Stimulated activated CD8-positive, alpha-beta memory T cell treated with anti-CD3 and anti-CD28 coated beads, Interleukin-12 subunit alpha, Interleukin-12 subunit beta, amount 100 ng/mL, for 24 hours (primary cell): Measurements from ENCODE around the gene OTOG.
"Not testable (repeated sequence)": the region's sequence is repeated elsewhere in the genome, so short reads cannot be mapped to it uniquely, and the experiment has no call there.

Experiments
- DNase-seq: peaks from one replicate; pipeline ENCODE4 v3.0.0-alpha.2; 2020; ENCODE audit errors: extremely low read depth

The OTOG gene

DNA sequence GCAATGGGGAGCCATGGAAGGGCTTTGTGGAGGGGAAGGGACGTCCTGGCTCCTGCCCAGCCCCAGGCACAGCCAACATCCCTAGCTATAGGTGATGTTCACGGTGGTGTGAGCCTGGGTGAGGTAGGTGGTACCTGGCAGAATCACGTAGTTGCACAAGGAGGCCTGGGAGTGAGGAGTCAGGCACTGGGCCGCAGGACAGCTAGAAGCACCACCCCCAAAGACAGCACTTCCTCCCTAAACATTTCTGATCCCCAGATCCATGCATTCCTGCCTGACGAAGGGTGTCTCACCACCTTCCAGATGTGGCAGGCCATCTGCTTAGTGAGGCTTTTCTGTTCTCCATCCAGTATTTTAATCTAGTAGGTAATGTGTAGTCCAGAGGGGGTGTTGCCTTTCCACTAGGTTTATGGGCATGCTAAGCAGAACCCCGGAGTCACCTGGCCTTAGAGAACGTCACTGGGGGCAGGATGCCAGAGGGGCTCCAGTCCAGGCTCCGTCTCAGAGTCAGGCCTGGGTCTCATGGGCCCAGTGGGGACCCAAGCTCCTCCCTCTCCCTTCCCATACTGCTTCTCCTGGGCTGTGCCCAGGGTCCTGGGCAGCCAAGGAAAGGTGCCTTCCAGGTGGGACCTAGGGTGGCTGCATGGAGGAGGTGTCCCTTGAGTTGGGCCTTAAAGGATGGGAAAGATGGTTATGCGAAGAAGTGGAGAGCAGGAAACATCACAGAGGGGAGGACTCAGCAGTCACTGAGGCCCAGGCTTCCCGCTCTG is 56.2 kb downstream of the OTOG start:
- DNase-seq = no peak

DNA sequence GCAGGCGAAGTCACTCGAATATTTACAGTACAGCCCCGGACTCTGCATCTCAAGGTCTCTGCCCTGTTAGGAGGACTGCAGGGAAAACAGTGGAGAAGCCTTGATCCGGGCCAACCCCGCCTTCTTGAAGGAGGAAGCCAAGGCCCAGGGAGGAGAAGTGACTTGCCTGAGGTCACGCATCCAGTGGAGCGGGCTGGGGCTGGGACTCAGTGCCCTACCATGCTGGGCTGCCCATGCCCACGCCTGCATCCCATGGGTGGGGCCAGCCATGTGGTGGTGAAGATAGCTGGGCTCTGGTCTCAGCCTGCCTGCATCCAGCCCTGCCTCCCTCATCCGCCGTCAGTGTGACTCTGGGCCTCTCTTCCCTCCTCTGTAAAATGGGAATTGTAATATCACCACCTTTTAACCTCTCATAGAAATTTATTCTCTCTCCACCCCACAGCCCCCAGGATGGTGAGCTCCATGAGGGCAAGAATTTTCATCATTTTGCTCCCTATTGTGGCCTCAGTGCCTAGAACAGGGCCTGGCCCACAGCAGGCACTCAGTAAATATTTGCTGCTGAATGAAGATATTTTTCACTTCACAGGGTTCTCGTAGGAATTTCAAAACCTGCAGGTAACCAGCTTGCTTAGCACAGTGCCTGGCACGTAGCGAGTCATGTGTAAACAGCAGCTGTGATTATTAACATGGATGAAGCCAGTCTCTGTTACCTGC is 57.3 kb downstream of the OTOG start:
- DNase-seq = no peak

DNA sequence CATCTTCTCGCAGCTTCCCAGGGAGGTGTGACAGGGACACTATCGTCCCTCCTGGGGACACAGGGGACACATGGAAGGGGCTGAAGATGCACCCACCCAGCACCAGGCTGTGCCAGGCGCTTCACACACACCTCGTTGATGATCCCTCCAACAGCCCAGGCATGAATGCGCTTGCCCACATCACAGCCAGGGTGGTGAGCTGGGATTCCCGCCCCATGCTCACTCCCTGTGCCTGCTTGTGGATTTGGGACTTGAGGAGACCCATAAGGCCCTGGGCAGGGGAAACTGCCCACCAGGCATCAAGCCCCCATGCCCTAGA is 57.8 kb downstream of the OTOG start:
- DNase-seq = no peak

DNA sequence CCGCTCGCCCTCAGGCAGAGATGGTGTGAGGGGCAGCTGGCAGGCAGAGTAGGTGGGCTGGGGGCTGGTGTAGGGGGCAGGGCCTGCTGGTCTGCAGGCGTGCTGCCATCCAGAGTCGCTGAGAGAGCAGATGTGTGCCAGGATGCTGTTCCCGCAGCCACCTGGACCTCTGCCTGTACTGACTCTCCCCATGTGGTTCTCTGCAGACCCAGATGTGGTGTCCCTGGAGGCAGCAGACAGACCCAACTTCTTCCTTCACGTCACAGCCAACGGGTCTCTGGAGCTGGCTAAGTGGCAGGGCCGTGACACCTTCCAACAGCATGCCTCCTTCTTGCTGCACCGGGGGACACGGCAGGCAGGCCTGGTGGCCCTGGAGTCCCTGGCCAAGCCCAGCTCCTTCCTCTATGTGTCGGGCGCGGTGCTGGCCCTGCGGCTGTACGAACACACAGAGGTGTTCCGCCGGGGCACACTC is 58.6 kb downstream of the OTOG start:
- no peak for DNase-seq

DNA sequence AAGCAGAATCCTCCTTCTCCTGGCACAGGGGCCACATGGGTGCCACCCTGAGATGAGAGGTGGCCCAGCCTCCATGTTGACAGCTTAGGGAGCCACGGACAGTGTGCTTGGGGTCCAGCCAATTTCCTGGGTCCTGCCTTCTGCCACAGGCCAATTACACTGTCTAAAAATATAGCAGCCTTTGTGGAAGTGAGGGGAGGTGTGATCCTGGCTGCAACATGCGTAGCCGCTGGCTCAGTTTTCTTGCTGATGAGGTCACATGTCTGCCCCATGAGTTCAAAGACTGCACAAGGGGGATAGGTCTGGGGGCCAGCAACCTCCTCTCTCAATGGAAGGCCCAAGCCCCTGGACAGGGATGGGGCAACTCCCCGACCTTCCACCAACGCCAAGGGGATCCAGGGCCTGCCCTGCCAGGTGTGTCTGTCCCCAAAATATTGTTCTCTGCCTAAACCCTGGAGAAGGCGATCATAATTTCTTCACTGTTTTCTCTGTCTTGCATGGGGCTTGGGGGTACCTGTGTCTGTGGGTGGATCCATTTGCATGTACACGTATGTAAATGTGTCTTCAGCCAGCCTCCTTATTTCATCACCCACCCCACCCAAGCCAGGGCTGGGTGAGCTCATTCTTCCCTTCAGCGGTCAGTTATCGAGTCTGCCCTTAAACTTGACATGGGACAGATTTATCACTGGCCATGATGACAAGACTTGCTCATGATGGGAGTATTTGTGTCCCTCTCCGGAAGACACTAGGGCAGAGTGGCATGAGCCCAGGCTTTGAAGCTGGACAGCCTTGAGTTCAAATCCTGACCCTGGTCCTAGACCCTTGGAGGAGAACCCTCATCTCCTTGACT is 59.4 kb downstream of the OTOG start:
- DNase-seq = no peak

DNA sequence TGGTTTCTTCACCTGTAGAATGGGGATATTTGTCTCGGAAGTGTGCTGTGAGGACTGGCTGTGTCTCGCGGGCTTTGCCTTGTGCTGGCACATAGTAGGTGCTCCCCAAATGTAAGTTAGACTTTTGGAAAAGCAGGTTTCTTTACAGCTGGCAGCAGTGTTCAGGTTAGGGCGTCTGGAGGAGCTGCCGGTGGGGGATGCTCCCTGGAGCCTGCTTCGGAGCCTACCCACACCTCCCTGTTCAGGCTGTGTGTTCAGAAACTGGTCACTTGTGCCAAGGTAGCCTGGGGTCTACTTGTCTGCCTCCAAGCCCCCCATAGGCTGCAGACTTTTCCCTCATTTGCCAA is 60.0 kb downstream of the OTOG start:
- DNase-seq = no peak

DNA sequence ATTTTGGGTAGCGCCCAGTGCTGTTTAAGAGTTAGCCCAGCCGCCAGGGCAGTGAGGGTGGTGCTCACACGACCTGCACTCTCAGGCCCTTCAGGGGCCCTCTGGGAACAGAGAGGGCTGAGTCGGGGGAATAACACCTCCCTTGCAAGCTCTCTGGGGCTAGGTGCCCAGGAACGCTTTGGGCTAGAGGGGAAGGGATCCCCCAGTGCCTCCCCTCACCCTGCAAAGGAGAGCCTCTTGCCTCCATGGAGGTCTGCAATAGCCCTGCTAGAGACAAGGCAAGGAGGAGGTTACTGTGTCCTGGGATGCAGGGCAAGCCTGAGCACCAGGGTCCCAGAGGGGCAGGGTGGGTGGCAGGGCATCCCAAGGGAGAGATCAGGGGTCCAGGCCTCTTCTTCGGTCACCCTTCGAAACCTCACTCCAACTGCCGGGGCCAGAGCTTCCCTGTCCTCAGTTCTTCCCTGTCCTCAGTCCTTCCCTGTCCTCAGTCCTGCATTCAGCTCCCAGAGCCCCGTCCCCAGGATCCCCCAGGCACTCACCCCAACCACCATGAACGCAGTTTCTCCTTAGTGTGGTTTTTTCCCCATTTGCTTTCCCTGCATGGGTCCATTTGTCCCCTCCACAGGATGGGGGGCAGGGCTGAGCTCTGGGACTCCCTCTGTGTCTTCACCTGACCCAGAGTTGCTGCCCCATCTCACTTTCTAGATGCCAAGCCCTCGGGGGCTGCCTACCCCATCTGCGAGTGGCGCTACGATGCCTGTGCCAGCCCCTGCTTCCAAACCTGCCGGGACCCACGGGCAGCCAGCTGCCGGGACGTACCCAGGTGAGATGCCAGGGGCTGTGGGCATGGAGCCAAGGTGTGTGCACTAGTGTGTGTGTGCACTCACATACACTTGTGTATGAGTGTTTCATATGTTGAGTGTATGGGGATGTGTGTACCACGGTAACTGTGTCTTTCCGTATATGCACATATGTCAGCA is 60.8 kb downstream of the OTOG start:
- DNase-seq = no peak

DNA sequence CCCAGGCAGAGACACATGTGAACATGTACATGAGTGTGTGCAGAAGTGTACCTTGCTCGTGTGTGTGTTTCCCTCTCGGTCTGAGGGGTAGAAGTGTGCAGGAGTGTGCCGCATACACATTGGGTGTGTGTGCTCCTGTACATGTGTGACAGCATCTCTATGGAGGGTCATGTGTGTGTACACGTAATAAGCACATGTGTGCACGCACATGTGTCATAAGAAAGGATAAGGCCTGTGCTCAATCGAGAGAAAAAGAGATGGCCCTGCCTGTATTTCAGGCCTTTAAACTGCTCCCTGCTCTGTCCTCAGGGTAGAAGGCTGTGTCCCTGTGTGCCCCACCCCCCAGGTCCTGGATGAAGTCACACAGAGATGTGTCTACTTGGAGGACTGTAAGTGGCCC is 61.8 kb downstream of the OTOG start:
- DNase-seq = no peak

DNA sequence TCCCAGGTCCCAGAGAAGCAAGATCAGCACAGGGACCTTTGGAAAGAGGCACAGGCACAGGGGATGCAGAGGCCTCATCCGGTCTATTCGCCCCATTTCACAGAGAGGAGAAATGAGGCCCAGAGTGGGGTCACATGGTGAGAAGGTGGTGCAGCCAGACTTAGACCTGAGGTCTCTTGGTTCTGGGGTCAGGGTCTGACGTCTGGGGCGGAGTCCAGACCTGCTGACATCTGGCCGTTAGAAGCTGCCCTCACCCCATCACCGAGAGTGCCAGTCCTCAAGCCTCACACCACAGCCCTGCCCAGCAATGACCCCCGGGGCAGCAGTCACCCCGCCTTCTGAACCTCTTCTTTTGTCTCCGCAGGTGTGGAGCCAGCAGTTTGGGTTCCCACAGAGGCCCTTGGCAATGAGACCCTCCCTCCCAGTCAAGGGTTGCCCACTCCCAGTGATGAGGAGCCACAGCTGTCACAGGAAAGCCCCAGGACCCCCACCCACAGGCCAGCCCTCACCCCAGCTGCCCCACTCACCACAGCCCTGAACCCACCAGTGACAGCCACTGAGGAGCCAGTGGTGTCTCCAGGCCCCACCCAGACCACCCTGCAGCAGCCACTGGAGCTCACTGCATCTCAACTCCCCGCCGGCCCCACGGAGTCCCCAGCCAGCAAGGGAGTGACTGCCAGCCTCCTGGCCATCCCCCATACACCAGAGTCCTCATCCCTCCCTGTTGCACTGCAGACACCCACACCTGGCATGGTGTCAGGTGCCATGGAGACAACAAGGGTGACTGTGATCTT is 62.4 kb downstream of the OTOG start:
- DNase-seq = no peak

DNA sequence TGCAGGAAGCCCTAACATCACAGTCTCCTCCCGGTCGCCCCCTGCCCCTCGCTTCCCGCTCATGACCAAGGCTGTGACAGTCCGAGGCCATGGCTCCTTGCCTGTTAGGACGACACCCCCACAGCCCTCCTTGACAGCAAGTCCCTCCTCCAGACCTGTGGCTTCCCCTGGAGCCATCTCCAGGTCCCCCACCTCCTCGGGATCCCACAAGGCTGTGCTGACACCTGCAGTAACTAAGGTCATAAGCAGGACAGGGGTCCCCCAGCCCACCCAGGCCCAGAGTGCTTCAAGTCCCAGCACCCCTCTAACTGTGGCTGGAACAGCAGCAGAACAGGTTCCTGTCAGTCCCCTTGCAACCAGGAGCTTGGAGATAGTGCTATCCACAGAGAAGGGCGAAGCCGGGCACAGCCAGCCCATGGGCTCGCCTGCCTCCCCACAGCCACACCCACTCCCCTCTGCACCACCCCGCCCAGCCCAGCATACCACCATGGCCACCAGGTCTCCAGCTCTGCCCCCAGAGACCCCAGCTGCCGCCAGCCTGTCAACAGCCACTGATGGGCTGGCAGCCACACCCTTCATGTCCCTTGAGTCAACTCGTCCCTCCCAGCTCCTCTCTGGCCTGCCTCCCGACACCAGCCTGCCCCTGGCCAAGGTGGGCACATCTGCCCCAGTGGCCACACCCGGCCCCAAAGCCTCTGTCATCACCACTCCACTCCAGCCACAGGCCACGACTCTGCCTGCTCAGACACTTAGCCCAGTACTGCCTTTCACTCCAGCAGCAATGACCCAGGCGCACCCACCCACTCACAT is 63.2 kb downstream of the OTOG start:
- DNase-seq = no peak

DNA sequence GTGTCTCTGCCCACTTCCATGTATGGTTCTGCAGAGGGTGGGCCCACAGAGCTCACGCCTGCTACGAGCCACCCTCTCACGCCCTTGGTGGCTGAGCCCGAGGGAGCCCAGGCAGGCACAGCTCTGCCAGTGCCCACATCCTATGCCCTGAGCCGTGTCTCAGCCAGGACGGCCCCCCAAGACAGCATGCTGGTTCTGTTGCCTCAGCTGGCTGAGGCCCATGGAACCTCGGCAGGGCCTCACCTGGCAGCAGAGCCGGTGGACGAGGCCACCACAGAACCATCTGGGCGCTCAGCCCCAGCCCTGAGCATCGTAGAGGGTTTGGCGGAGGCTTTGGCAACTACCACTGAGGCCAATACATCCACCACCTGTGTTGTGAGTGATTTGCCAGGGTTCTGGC is 64.0 kb downstream of the OTOG start:
- no peak for DNase-seq

DNA sequence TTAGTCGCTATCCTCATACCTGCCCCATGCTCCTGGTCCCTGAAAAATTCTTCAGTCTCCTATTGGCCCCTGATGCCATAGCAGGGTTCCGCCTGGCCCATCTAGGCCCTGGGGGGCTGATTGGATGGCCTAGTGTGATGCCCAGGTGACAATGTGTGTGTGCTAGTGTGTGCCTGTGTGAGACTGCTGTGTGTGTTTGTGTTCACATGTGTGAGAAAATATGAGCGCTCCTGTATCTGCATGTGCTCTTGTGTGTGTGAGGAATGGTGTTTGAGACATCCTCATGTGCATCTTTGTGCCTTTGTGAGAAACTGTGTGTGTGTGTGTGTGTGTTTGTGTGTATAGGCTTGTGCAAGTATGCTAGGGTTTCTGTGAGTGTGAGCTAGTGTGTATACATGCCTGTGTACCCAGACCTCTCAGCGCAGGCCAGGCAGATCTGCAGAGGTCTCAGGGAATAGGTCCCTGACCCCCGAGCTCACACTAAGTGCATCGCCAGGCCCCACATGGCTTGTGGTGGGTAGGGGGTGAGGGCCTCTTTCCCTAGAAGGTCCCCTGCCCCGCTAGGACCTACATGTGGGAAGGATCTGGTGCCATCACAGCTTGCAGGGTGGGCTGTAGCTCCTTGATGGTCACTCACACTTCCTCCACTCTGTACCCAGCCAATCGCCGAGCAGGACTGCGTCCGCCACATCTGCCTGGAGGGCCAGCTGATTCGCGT is 64.6 kb downstream of the OTOG start:
- no peak for DNase-seq

DNA sequence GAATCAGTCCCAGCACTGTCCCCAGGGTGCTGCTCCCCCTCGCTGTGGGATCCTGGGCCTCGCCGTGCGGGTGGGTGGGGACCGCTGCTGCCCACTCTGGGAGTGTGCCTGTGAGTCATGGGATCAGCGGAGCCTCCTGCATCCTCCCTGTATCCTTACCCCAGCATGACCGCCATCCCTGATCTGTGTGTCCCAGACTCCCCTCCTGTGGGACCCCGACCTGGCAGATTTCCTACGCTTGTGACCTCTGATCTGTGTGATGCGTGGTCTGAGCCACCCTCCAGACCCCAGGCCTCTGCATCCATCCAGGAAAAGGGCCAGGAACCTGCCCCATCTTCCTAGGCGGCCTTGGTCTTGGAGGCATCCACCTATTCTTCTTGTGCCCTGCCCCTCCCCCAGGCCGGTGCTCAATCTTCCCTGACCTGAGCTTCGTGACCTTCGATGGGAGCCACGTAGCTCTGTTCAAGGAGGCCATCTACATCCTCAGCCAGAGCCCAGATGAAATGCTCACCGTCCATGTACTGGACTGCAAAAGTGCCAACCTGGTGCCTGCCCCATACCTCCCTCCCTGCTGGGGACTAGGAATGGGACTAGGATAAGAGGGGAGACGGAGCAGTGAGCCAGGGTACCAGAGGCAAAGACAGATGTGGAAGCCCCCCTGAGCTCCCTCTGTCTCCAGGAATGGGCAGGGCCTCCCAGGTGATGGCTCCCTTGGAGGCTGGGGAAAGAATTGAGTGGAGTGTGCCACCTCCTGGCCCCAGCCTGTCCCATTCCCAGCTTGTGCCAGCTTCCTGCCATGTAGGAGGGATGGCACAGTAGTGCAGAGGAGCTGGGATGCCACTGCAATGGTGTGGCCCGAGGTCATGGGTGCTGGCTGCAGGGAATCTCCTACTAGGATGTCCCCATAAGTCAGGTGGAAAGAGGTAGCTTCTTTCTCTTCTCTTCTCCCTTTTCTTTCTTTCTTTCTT is 65.4 kb downstream of the OTOG start:
- DNase-seq = no peak

DNA sequence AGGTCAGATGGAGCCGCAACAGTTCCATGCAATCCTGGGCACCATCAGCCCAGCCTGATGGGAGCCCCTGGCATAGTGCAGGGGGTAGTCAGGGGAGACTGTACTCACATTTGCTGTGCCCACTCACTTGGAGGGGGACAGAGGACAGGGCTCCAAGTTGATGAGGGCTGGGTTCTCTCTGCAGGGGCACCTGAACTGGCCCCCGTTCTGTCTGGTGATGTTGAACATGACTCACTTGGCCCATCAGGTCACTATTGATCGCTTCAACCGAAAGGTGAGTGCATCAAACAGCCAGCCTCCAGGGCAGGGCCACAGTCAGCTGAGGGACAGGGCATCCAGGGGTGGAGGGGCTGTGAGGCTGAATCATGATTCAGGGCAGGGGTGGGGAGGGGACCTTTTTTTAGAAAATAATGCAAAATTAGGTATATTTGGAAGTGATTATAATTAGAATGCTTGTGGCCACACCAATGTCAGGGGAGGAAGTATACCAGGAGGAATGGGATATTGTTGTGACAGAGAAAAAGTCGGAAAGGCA is 66.4 kb downstream of the OTOG start:
- no peak for DNase-seq

DNA sequence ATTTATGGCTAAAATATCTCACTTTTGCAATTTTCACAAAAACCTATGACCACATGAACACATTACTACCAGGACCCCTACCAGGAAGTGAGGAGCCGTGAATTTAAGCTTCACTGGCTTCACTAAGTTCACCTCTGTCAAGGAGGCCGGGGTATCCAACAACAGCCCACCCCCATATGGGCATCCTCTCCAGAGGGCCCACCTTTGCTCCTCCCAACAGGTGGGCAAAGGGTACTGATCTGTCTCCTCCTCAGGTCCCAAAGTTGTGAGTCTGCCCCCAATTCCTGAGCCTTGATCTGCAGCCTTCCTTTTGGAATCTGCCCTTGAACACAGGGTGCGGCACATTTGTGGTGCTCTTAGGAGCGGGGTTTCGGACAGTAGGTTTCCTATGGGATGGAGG is 66.9 kb downstream of the OTOG start:
- no peak for DNase-seq

DNA sequence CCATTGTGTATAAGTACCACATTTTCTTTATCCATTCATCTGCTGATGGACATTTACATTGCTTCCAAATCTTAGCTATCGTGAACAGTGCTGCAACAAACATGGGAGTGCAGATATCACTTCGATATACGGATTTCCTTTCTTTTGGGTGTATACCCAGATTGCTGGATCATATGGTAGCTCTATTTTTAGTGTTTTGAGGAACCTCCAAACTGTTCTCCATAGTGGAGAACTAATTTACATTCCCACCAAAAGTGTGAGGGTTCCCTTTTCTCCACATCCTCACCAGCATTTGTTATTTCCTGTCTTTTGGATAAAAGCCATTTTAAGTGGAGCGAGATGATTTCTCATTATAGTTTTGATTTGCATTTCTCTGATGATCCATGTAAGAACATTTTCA is 75.7 kb downstream of the OTOG start:
- not testable (repeated sequence) for DNase-seq

DNA sequence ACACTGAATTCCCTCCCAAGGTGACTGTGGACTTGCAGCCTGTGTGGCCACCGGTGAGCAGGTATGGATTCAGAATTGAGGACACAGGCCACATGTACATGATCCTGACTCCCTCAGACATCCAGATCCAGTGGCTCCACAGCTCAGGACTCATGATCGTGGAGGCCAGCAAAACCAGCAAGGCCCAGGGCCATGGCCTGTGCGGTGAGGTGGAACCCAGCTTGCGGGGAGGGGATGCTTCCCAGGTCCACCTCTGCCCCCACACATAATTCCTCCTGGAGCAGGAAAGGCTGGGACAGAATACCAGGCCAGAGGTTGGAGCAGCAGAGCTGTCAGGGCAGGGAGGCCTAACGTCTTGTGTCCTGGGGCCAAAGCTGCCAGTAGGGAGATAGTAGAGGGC is 82.1 kb downstream of the OTOG start:
- no peak for DNase-seq

DNA sequence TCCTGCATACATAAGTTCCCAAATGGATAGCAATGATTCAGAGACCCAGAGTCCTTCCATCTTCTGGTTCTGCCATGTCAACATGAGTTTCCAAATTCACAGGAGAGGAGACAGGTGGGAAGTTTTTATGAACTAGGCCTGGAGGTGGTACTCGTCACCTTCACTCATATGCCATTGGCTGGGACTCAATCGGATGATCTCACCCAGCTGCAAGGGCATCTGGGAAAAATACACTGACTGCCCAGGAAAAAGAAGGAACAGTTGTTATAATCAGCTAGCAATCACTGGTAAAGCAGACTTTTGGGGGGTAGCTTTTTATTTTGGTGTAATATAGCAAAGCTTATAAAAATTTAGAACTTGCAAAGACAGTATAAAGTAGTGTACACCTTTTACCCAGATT is 83.9 kb downstream of the OTOG start:
- no peak for DNase-seq
